Measurements from ENCODE around the gene GMFB. TPM values are rescaled to one million over a fixed set of nuclear protein-coding genes. Genes with fewer than 3 reads are reported as not detected.

GMFB gene
- total RNA-seq, result 10 to 100 TPM; 21.4 to 29.0 TPM

DNA sequence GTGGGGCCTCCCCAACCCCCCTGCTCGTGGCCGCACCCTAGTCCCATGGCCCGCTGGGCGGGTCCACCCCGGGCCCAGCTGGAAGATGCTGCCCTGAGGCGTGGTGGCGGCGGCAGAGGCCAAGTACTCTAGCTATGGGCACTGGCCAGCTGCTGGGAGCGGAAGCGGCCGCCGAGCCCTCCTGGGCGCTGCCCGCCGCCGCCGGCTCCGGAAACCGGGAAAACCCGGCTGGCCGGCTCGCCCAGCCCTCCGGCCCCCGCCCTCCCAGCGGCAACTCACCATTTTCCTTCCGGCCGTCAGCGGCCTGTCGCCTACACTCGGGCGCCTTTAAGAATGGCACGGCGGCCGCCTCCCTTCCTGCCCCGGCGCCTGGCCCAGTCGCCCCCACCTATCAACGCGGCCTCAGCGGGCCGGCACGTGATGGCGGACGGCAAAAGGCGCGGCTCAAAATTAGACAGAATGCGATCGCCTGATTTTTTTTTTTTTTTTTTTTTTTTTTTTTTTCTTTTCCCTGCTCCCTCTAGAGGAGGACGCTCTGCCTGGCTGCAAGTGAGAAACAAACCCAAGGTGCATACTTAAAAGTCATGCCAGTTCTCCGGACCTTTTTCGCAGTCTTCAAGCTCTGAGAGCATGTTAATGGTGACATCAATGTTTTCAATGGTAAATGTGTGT lies at the start of gene GMFB:
GMFB (minus strand) TSS at position 335 of the 672 bp plus-strand sequence; CDS start at position 282, 53 bp downstream.
- DNase-seq (ENCODE audit: low spot score in 2 of 2) (peak; percentile 83 to 91), ATAC-seq (peak; percentile 95 to 96)
- H3K27ac Mint-ChIP-seq, result peak within 1 kb of the TSS; percentile 96 to 97
- H3K36me3 Mint-ChIP-seq, result peaks cover 16 to 19% of the 10 kb centered on the region in 2 donors
- H3K9me3 Mint-ChIP-seq, result no peaks in the 10 kb centered on the region

DNA sequence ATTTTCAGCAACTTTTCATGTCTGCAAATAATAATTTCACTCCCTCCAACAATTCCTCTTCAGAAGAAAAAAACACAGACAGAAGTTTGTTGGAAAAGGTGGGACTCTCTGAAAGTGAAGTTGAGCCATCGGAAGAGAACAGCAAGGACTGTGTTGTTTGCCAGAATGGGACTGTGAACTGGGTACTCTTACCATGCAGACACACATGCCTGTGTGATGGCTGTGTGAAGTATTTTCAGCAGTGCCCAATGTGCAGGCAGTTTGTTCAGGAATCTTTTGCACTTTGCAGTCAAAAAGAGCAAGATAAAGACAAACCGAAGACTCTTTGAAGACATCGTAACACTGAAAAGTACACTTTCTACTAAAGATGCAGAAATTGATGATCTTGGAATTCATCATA lies 49.3 kb upstream of the GMFB start:
- no peaks in the 10 kb centered on the region for H3K9me3 Mint-ChIP-seq
- H3K36me3 Mint-ChIP-seq, result no peaks in the 10 kb centered on the region
- DNase-seq (ENCODE audit: low spot score in 2 of 2) (no peak), ATAC-seq (no peak)
- no peak overlapping the region for H3K27ac Mint-ChIP-seq

DNA sequence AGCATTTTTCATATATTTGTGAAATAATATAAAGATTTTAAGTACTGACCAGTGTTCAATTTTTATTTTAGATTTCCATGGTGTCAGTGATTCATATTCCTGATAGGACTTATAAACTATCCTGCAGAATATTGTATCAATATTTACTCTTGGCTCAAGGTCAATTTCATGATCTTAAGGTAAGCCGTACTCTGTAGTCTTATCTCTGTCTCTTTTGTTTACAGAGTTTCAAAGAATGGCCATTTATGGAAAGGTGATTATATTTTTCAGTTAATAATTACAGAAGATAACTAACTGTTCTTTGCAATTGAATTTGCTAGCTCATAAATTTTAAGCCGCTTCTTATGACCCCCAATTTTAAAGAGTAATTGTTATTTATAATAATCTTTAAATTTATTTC lies 48.9 kb upstream of the GMFB start:
- Mint-ChIP-seq H3K27ac (no peak overlapping the region), H3K9me3 (no peaks in the 10 kb centered on the region), H3K36me3 (no peaks in the 10 kb centered on the region)
- no peak for DNase-seq (ENCODE audit: low spot score in 2 of 2)
- no peak for ATAC-seq

DNA sequence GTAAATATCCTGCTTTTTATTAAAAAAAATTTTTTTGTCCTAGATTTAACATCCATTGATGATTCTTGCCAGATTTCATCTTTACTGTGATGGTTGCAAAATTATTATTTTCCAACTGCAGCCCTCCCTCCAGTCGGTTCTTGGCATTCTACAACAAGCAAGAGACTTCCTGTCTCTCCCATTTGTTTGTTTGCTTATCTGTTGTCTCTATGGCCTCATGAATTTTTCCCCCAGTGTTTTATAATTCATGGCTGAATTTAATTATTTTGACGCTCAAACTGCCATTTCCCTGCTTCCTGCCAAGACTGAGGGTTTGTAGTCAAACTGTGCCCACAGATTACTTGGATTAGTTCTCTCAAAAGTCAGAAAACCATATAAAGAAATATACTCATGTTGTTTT lies 46.9 kb upstream of the GMFB start:
- DNase-seq (ENCODE audit: low spot score in 2 of 2), result no peak

DNA sequence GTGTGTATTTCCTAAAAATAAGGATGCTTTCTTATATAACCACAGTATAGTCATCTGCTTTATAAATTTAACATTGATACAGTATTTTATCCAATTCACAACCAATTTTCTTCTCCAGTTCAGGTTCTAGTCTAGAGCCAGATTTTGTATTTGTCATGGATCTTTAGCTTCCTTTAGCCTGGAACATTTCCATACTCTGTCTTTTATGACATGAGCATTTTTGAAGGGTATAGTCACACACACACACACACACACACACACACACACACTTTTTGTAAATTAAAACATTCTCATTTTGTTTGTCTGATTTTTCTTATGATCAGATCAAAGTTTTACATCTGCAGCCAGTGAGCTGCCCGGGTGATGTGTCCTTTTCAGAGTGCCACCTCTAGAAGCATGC lies 46.3 kb upstream of the GMFB start:
- DNase-seq (ENCODE audit: low spot score in 2 of 2), result no peak
- H3K36me3 Mint-ChIP-seq, result no peaks in the 10 kb centered on the region
- no peak for ATAC-seq
- H3K27ac Mint-ChIP-seq, result no peak overlapping the region
- H3K9me3 Mint-ChIP-seq, result no peaks in the 10 kb centered on the region

More for the DNA sequence above, 46.9 kb upstream of the GMFB start:
- ATAC-seq, result no peak
- H3K27ac Mint-ChIP-seq, result peak overlapping the region in 1 of 2 donors; percentile 32
- no peaks in the 10 kb centered on the region for H3K36me3 Mint-ChIP-seq
- no peaks in the 10 kb centered on the region for H3K9me3 Mint-ChIP-seq

DNA sequence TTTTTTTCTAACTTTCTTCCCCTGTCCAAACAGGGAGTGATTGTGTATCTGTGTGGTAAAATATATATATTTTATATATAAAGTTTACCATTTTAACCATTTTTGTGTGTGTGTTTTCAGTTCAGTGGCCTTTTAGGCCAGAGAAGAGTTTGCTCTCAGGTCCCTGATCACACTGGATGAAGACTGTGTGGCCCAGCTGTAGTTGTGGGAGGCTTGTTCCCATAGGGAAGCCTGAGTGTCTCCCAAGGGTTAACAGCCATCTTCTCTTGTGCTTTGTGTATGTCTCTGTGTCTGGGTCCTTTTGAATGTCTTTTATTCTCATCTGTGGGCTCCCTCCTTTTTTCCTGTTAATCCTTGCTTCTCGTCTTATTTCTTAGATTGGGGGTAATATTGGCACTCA lies 44.3 kb upstream of the GMFB start:
- Mint-ChIP-seq H3K9me3 (no peaks in the 10 kb centered on the region), H3K27ac (peak overlapping the region in 1 of 2 donors; percentile 15), H3K36me3 (no peaks in the 10 kb centered on the region)

DNA sequence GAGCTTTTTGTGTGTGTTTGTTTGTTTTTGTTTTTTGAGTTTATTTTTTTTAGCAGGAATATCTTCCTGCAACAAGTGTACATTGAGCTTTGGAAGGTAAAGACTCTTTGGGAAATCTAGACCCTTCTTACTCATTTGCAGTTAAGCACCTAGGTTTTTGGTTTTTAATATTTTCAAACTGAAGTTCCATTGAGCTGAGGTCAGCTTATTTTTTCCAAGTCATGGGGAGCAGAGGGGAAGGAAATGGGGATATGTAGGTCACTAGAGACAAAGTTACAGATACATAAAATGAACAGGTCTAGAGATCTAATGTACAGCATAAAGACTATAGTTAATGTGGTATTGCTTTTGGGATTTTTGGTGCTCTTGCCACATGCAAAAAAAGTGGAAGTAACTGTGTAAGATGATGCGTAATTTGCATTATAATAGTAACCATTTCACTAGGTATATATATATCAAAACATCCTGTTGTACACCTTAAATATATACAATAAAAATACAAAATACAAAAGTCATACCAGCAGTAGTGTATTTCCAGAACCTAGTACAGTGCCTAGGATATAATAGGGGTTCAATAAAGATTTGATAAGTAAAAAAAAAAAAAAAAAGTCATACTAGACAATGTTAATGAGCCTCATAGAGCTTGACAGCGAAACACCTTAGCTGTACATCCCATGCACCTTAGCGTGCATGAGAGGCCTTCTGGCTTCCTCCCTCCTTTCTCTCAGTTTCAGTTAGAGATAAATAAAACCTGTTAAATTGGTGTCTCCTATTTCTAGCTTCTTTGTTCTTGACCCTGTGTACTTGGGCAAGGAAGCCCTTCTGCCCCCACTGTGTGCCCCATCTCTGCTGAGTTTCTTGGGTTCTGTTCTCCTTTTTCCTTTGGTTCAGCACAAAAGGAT lies 43.6 kb upstream of the GMFB start:
- no peak for ATAC-seq
- H3K27ac Mint-ChIP-seq, result no peak overlapping the region

More for the DNA sequence above, 44.3 kb upstream of the GMFB start:
- no peak for ATAC-seq
- DNase-seq (ENCODE audit: low spot score in 2 of 2), result no peak

DNA sequence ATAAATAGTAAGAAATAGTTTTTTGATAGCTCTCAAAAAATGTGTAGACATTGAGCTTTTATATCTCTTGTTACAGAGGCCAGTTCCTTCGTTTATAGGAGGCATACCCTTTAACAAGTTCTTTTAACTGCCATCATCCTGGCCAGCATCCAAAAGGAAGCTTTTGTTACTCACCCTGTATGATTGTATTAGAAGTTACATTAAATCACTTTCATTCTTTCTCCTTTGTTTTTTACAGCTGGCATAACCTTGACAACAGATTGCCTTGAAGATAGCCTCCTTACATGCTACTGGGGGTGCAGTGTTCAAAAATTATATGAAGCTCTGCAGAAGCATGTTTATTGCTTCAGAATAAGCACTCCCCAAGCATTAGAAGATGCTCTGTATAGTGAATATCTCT lies 41.0 kb upstream of the GMFB start:
- H3K27ac Mint-ChIP-seq, result no peak overlapping the region
- H3K36me3 Mint-ChIP-seq, result no peaks in the 10 kb centered on the region
- H3K9me3 Mint-ChIP-seq, result no peaks in the 10 kb centered on the region
- DNase-seq (ENCODE audit: low spot score in 2 of 2) (no peak), ATAC-seq (no peak)

More for the DNA sequence above, 43.6 kb upstream of the GMFB start:
- DNase-seq (ENCODE audit: low spot score in 2 of 2), result no peak
- Mint-ChIP-seq H3K9me3 (no peaks in the 10 kb centered on the region), H3K36me3 (no peaks in the 10 kb centered on the region)

DNA sequence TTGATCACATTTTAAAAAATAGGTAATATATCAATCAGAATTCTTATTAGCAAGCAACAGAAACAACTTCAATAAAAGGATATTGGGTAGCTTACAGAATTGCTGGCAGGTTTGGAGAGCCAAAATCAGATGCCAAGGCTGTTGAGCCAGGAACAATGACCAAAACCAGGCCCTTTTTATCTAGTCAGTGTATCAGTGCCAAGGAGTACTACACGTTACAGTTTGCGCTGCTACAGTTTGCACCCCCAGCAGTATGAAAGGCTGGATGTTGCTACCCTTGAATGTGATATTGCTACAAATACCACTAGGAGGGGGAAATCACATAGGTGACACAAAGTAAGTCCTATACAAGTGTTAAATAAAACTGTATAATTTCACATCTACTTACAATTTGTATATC lies 40.2 kb upstream of the GMFB start:
- H3K36me3 Mint-ChIP-seq, result no peaks in the 10 kb centered on the region
- ATAC-seq, result no peak

DNA sequence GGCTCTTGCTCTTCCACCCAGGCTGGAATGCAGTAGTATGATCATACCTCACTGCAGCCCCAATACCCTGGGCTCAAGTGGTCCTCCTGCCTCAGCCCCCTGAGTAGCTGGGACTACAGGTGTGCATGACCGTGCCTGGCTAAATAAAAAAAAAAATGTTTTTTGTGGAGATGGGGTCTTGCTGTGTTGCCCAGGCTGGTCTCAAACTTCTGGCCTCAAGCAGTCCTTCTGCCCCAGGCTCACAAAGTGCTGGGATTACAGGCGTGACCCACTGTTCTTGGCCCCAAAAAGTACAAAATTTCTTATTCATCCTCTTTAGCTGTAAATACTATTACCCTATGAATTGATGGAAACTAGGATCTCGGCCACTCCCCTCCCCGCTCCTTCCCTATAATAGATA lies 35.6 kb upstream of the GMFB start:
- no peaks in the 10 kb centered on the region for H3K36me3 Mint-ChIP-seq
- H3K9me3 Mint-ChIP-seq, result no peaks in the 10 kb centered on the region
- no peak for DNase-seq (ENCODE audit: low spot score in 2 of 2)
- H3K27ac Mint-ChIP-seq, result no peak overlapping the region
- no peak for ATAC-seq

More for the DNA sequence above, 40.2 kb upstream of the GMFB start:
- DNase-seq (ENCODE audit: low spot score in 2 of 2), result no peak
- Mint-ChIP-seq H3K9me3 (no peaks in the 10 kb centered on the region), H3K27ac (no peak overlapping the region)

DNA sequence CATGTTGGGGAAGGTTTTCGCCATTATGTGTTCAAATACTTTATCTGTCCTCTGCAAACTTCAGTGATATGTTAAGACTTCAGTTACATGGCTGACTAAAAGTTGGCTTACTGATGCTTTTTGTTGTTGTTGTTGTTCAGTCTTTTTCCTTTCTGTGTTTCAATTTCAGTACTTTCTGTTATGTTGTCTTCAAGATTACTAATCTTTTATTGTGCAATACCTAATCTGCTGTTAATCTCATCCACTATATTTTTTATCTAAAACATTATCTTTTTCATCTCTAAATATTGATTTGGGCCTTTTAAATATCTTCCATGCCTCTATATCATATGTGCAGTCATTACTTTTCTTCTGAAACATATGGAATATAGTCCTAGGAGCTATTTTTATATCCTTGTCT lies 27.9 kb upstream of the GMFB start:
- DNase-seq (ENCODE audit: low spot score in 2 of 2) (no peak), ATAC-seq (no peak)
- peaks cover 4 to 7% of the 10 kb centered on the region in 2 donors for H3K9me3 Mint-ChIP-seq
- H3K36me3 Mint-ChIP-seq, result peaks cover 8 to 20% of the 10 kb centered on the region in 2 donors
- no peak overlapping the region for H3K27ac Mint-ChIP-seq

DNA sequence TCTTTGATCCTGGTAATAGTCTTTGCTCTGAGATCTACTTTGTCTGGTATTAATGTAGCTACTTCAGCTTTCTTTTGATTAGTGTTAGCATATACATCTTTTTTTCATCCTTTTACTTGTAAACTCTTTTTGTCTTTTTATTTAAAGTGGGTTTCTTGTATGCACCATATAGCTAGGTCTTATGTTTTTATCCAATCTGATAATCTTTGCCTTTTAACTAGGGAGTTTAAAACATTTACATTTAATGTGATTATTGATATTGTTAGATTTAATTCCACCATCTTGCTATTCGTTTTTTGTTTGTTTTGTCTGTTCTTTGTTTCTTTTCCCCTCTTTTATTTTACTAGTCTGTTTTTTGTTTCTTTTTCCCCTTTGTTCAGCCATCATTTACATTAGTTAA lies 26.9 kb upstream of the GMFB start:
- no peak for DNase-seq (ENCODE audit: low spot score in 2 of 2)
- ATAC-seq, result no peak
- H3K36me3 Mint-ChIP-seq, result peaks cover 9 to 20% of the 10 kb centered on the region in 2 donors
- H3K27ac Mint-ChIP-seq, result no peak overlapping the region
- peaks cover 4 to 7% of the 10 kb centered on the region in 2 donors for H3K9me3 Mint-ChIP-seq

DNA sequence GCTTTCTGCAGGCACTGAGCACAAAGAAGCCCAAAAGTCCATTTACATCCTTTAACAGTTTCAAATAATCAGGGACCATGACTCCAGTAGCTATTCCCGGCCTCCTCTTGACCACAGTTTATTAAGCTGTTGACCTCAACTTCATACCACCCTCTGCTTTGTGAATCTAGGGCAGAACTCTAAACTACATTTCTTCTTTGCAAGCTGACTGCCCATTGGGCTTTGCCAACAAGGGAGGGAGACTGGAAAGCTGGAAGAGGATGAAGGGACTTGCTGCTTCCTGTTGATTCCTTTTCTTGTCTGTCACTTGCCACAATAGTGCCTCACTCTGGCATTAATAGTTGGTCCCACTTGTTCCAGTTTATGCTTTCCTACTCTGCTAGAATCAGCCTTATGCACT lies 23.6 kb upstream of the GMFB start:
- DNase-seq (ENCODE audit: low spot score in 2 of 2) (no peak), ATAC-seq (no peak)
- peak overlapping the region in 1 of 2 donors; percentile 33 for H3K27ac Mint-ChIP-seq
- H3K36me3 Mint-ChIP-seq, result peaks cover 18 to 20% of the 10 kb centered on the region in 2 donors
- peaks cover 4 to 7% of the 10 kb centered on the region in 2 donors for H3K9me3 Mint-ChIP-seq

DNA sequence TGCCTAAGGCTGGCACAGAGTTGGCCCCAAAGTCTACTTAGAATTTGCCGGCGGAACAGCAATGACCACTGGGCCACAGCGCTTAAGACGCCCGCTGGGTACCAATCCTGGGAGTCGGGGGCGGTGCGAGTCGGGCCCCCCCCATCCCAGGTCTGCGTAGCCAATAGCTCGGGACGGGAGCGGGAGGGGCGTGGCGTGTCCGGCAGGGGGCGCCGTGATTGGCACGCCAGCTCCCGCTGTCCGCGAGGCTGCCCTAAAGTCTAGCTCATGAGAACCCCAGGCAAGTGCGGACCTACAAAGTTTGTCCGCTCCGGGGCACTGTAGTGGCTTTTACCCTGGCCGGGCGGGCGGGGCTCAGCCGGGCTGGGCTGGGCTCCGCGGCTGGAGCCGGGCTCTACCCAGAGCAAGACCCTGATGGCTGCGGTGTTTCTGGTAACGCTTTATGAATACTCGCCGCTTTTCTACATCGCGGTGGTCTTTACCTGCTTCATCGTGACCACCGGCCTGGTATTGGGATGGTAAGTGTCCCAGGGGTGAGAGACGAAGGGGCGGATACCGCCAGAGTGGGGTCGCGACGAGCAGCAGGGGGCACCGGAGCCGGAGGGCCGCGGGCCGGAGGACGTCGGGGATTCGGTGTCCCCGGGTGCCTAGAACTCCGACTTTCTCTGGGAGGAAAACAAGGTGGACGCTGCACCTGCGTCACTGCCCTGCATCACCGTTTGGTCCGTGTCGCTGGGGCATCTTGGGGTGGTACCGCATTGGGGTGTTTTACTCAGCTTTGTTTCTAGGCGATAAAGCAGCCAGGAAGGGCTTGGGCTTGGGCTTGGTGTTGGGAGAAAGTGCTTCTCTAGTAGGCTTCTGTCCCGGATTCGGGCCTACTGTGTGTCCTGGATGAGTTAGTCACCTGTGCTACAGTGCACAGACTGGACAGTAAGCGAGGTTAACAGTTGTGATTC lies 21.0 kb upstream of the GMFB start, which contains the start of gene CGRRF1:
CGRRF1 (plus strand) TSS at position 361 of the 956 bp plus-strand sequence; CDS start at position 415, 54 bp downstream.
- Mint-ChIP-seq H3K36me3 (peaks cover 0 to 11% of the 10 kb centered on the region in 2 donors), H3K27ac (peak within 1 kb of the TSS; percentile 95 to 99), H3K9me3 (no peaks in the 10 kb centered on the region)
- DNase-seq (ENCODE audit: low spot score in 2 of 2) (peak; percentile 96 to 98), ATAC-seq (peak; percentile 95 to 98)

DNA sequence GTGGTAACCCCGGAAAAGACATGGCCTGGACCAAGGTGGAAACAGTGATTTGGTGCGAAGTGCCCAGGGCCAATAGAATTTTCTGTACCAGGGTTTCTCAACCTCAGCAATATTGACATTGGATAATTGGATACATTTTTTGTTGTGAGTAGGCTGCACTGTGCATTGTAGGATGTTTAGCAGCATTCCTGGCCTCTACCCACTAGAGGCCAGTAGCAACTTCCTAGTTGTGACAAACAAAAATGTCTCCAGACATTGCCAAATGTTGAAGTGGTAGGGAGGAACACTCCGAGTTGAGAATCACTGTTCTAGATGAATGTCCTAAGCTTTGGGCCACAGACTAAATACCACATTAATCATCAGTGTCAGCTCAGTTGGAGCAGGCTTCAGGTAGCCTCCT lies 14.7 kb upstream of the GMFB start:
- no peaks in the 10 kb centered on the region for H3K9me3 Mint-ChIP-seq
- H3K27ac Mint-ChIP-seq, result no peak overlapping the region
- no peak for ATAC-seq
- no peak for DNase-seq (ENCODE audit: low spot score in 2 of 2)
- no peaks in the 10 kb centered on the region for H3K36me3 Mint-ChIP-seq

DNA sequence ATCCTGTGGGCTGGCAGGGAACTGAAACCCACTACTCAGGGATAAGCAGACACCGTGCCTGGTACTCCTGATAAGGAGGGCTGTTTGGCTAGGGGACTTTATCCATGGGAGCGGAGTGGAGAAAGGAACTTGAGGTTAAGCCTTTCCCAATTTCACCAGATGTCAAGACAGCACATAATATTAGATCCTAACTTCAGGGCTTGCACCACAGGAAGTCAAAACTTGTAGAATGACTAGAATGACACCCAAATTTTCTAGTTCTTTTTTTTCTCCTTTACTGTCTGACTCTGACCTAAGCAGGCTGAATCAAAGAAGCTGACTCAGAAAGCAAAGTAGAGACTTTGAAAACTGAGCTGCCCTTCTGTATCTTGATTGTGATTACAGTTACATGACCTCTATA lies 13.8 kb upstream of the GMFB start:
- DNase-seq (ENCODE audit: low spot score in 2 of 2), result no peak
- Mint-ChIP-seq H3K36me3 (no peaks in the 10 kb centered on the region), H3K27ac (no peak overlapping the region), H3K9me3 (no peaks in the 10 kb centered on the region)
- ATAC-seq, result peak; percentile 39 to 69
